ENCODE measurements around the gene C16orf87.
A peak's percentile ranks its signal among the peaks of the same experiment; 100 is the strongest.
"Not testable (repeated sequence)": the region's sequence is repeated elsewhere in the genome, so short reads cannot be mapped to it uniquely, and the experiment has no call there.

Gene C16orf87

GRCh38 chr16:46800494-46800893, 30.5 kb downstream of the C16orf87 start:
- DNase-seq (ENCODE audit: low read depth in 2 of 2), result no peak

GRCh38 chr16:46797501-46797900, 33.5 kb downstream of the C16orf87 start:
- no peak for DNase-seq (ENCODE audit: low read depth in 2 of 2)

- DNase-seq (ENCODE audit: low read depth in 2 of 2), result no peak
Observed at GRCh38 chr16:46796764-46797269, 34.2 kb downstream of the C16orf87 start.

- DNase-seq (ENCODE audit: low read depth in 2 of 2), result no peak
Observed at GRCh38 chr16:46793841-46794240, 37.1 kb downstream of the C16orf87 start.

- DNase-seq (ENCODE audit: low read depth in 2 of 2), result no peak
Observed at GRCh38 chr16:46790599-46791270, 40.2 kb downstream of the C16orf87 start.

- peak; percentile 67 for DNase-seq (ENCODE audit: low read depth in 2 of 2)
Observed at GRCh38 chr16:46789499-46790414, 41.2 kb downstream of the C16orf87 start.

- no peak for DNase-seq (ENCODE audit: low read depth in 2 of 2)
Observed at GRCh38 chr16:46788891-46789474, 42.0 kb downstream of the C16orf87 start.

- no peak for DNase-seq (ENCODE audit: low read depth in 2 of 2)
Observed at GRCh38 chr16:46787909-46788308, 43.1 kb downstream of the C16orf87 start.

- DNase-seq (ENCODE audit: low read depth in 2 of 2), result no peak
Observed at GRCh38 chr16:46785076-46785845, 45.7 kb downstream of the C16orf87 start.

GRCh38 chr16:46784569-46784968, 46.4 kb downstream of the C16orf87 start:
- DNase-seq (ENCODE audit: low read depth in 2 of 2), result not testable (repeated sequence)

- no peak for DNase-seq (ENCODE audit: low read depth in 2 of 2)
Observed at GRCh38 chr16:46783800-46784199, 47.2 kb downstream of the C16orf87 start.

- no peak for DNase-seq (ENCODE audit: low read depth in 2 of 2)
Observed at GRCh38 chr16:46782320-46782719, 48.7 kb downstream of the C16orf87 start.

GRCh38 chr16:46777804-46778203, 53.2 kb downstream of the C16orf87 start:
- DNase-seq (ENCODE audit: low read depth in 2 of 2), result no peak

GRCh38 chr16:46775214-46775613, 55.8 kb downstream of the C16orf87 start:
- no peak for DNase-seq (ENCODE audit: low read depth in 2 of 2)

- no peak for DNase-seq (ENCODE audit: low read depth in 2 of 2)
Observed at GRCh38 chr16:46774743-46775177, 56.2 kb downstream of the C16orf87 start.

- DNase-seq (ENCODE audit: low read depth in 2 of 2), result no peak
Observed at GRCh38 chr16:46772463-46772862, 58.5 kb downstream of the C16orf87 start.

GRCh38 chr16:46768809-46769208, 62.2 kb downstream of the C16orf87 start:
- DNase-seq (ENCODE audit: low read depth in 2 of 2), result no peak

GRCh38 chr16:46765050-46765449, 65.9 kb downstream of the C16orf87 start:
- DNase-seq (ENCODE audit: low read depth in 2 of 2), result no peak

- no peak for DNase-seq (ENCODE audit: low read depth in 2 of 2)
Observed at GRCh38 chr16:46763147-46763546, 67.8 kb downstream of the C16orf87 start.

GRCh38 chr16:46762583-46762982, 68.4 kb downstream of the C16orf87 start:
- DNase-seq (ENCODE audit: low read depth in 2 of 2), result no peak

GRCh38 chr16:46759309-46759708, 71.7 kb downstream of the C16orf87 start:
- DNase-seq (ENCODE audit: low read depth in 2 of 2), result no peak
